HepG2 (cell line): ENCODE measurements around the gene SRSF1. TPM values are rescaled to one million over a fixed set of nuclear protein-coding genes. Genes with fewer than 3 reads are reported as not detected.

ENCODE experiments used
- ATAC-seq: fragments of 200-7000 bp; cut with Tn5 transposase; 3 replicates; pipeline ENCODE4 v1.9.1; 2020; ENCODE audit warnings: mild to moderate bottlenecking, moderate library complexity
- BruUV-seq: library from RNA; stranded (reverse); fragments of 400-500 nt; replicated peaks from 2 replicates; lab custom pipeline; 2021; lab: Mats Ljungman, UMichigan
- CTCF ChIA-PET: fragments of 300-600 bp; formaldehyde crosslinking; extraction: SDS; loops from one replicate; lab custom pipeline; 2021; ENCODE audit warnings: low total read pairs, inconsistent platforms, low intra/inter-chr PET ratio; lab: Yijun Ruan, JAX
- POLR2A ChIA-PET: fragments of 350-600 bp; sonication (Branson Sonifier 250); formaldehyde crosslinking; loops from one replicate; lab custom pipeline; 2020; ENCODE audit warnings: antibody characterized with exemption, inconsistent platforms; lab: Yijun Ruan, JAX
- DNase-seq: peaks from one replicate; pipeline ENCODE4 v3.0.0-alpha.2; 2015; ENCODE audit warnings: low spot score
- FAIRE-seq: peaks from 3 replicates; lab custom pipeline; 2011; peaks lifted over from hg19 to GRCh38; lab: Jason Lieb, UNC
- H2AFZ ChIP-seq: one replicate; pipeline ENCODE4 v1.6.1; 2011; ENCODE audit warnings: low read length, inconsistent platforms
- H3K27ac ChIP-seq: fragments of 300-600 bp; 3 replicates; pipeline ENCODE4 v1.8.0; 2011; ENCODE audit warnings: mixed run types, mild to moderate bottlenecking, mixed read lengths, low read length, inconsistent platforms; ENCODE audit not compliant: insufficient read depth; ENCODE audit errors: extremely low read length
- H3K27me3 ChIP-seq, 2 experiments: fragments of 200-600 bp in 1 of 2; 2 replicates in 1 of 2; 3 replicates in 1 of 2; pipeline versions ENCODE4 v1.6.0 to v1.8.0; 2011; ENCODE audit warnings: low read length in 2 of 2, mild to moderate bottlenecking in 2 of 2, moderate library complexity in 2 of 2, inconsistent platforms in 1 of 2; ENCODE audit not compliant: insufficient read depth in 2 of 2, control insufficient read depth in 1 of 2
- H3K36me3 ChIP-seq, 2 experiments: fragments of 200-600 bp in 1 of 2; replicated peaks in 1 of 2; 2 replicates in 1 of 2; 3 replicates in 1 of 2; pipeline versions ENCODE4 v1.5.1 to v1.8.0; 2011; ENCODE audit warnings: low read length in 2 of 2, inconsistent platforms in 1 of 2; ENCODE audit not compliant: insufficient read depth in 2 of 2, control insufficient read depth in 1 of 2
- H3K4me1 ChIP-seq: 2 replicates; pipeline ENCODE4 v1.5.1; 2012; ENCODE audit warnings: low read length, inconsistent platforms; ENCODE audit not compliant: insufficient read depth
- H3K4me2 ChIP-seq: 2 replicates; pipeline ENCODE4 v1.6.0; 2011; ENCODE audit warnings: low read depth, low read length, inconsistent platforms
- H3K4me3 ChIP-seq, 3 experiments: fragments of 200-600 bp in 1 of 3; sonication (generic), shearing (Covaris generic) in 1 of 3; replicated peaks in 1 of 3; 2 replicates each; pipeline ENCODE4 v1.5.1; 2011 to 2016; ENCODE audit warnings: low read length in 3 of 3, inconsistent platforms in 2 of 3, low read depth in 2 of 3, mild to moderate bottlenecking in 2 of 3, control low read depth in 1 of 3, mixed read lengths in 1 of 3; ENCODE audit not compliant: insufficient read depth in 1 of 3
- H3K79me2 ChIP-seq: one replicate; pipeline ENCODE4 v1.6.1; 2011; ENCODE audit warnings: low read length, inconsistent platforms; ENCODE audit not compliant: insufficient read depth
- H3K9ac ChIP-seq: 2 replicates; pipeline ENCODE4 v1.6.0; 2011; ENCODE audit warnings: mild to moderate bottlenecking, low read depth, low read length, inconsistent platforms; ENCODE audit not compliant: insufficient read depth
- H3K9me3 ChIP-seq: 2 replicates; pipeline ENCODE4 v1.5.1; 2012; ENCODE audit warnings: mild to moderate bottlenecking, low read length
- H4K20me1 ChIP-seq: 2 replicates; pipeline ENCODE4 v1.6.0; 2011; ENCODE audit warnings: inconsistent platforms, mild to moderate bottlenecking, low read length, moderate library complexity; ENCODE audit not compliant: insufficient read depth
- ATAD3A ChIP-seq: sonication (generic); formaldehyde crosslinking; IDR thresholded peaks from 2 replicates; pipeline ENCODE4 v1.4.0; 2020; ENCODE audit warnings: missing genetic modification reagents
- DDIT3 ChIP-seq: sonication (generic); formaldehyde crosslinking; IDR thresholded peaks from 2 replicates; pipeline ENCODE4 v1.4.0; 2020; ENCODE audit warnings: mild to moderate bottlenecking, missing genetic modification reagents
- GPN1 ChIP-seq: sonication (generic); formaldehyde crosslinking; IDR thresholded peaks from 2 replicates; pipeline ENCODE4 v1.5.1; 2020; ENCODE audit warnings: missing genetic modification reagents, borderline replicate concordance
- NCOR1 ChIP-seq: fragments of 200-600 bp; sonication (generic); IDR thresholded peaks from 2 replicates; pipeline ENCODE4 v1.7.0; 2017; ENCODE audit warnings: antibody characterized with exemption, low read length, borderline replicate concordance
- PCBP2 ChIP-seq: fragments of 200-400 bp; formaldehyde crosslinking; optimal IDR thresholded peaks from 2 replicates; pipeline ENCODE3; 2018; ENCODE audit warnings: low read length, low read depth; ENCODE audit not compliant: poor library complexity, severe bottlenecking
- POGZ ChIP-seq: sonication (generic); formaldehyde crosslinking; IDR thresholded peaks from 2 replicates; pipeline ENCODE4 v1.4.0; 2020; ENCODE audit warnings: mild to moderate bottlenecking, missing genetic modification reagents
- RARA ChIP-seq: IDR thresholded peaks from 2 replicates; pipeline ENCODE4 v1.6.1; 2016; ENCODE audit warnings: missing genetic modification reagents, missing compliant biosample characterization
- SP2 ChIP-seq: sonication (generic); formaldehyde crosslinking; IDR thresholded peaks from 2 replicates; pipeline ENCODE4 v1.5.1; 2020; ENCODE audit warnings: mild to moderate bottlenecking, missing genetic modification reagents
- SRSF4 ChIP-seq: fragments of 200-400 bp; formaldehyde crosslinking; IDR thresholded peaks from one replicate; pipeline ENCODE4 v1.6.1; 2018; ENCODE audit warnings: mild to moderate bottlenecking, low read depth, low read length, moderate library complexity; ENCODE audit not compliant: poor library complexity, severe bottlenecking
- TERF1 ChIP-seq: sonication (generic); formaldehyde crosslinking; IDR thresholded peaks from 2 replicates; pipeline ENCODE4 v1.8.0; 2022; ENCODE audit warnings: mild to moderate bottlenecking, missing genetic modification reagents, moderate library complexity
- THAP11 ChIP-seq: IDR thresholded peaks from 2 replicates; pipeline ENCODE4 v1.6.1; 2016; ENCODE audit warnings: missing biosample characterization, missing genetic modification reagents
- TMF1 ChIP-seq: sonication (generic); formaldehyde crosslinking; IDR thresholded peaks from 2 replicates; pipeline ENCODE4 v1.8.1; 2022; ENCODE audit warnings: low read depth, missing genetic modification reagents
- ZBTB7B ChIP-seq: sonication (generic); formaldehyde crosslinking; IDR thresholded peaks from 2 replicates; pipeline ENCODE4 v1.4.0; 2020; ENCODE audit warnings: missing genetic modification reagents
- ZFP1 ChIP-seq: IDR thresholded peaks from 2 replicates; pipeline ENCODE4 v1.6.1; 2016
- ZFYVE20 ChIP-seq: sonication (generic); formaldehyde crosslinking; IDR thresholded peaks from 2 replicates; pipeline ENCODE4 v1.8.0; 2023; ENCODE audit warnings: low read depth, mild to moderate bottlenecking, moderate library complexity, missing genetic modification reagents, borderline replicate concordance
- WGBS: methylation state at CpG from one replicate; pipeline ENCODE4 v1.1.6; 2017; ENCODE audit warnings: low lambda C conversion rate; 5-methylcytosine and 5-hydroxymethylcytosine counted together
- in situ Hi-C: cut with HindIII; loops from 2 replicates; pipeline ENCODE4 v1.10.0; 2017; ENCODE audit warnings: low pct_unique_long_range_greater_than_20kb; ENCODE audit not compliant: extremely low pct_ligation_motif_present
- intact Hi-C: fragments of 100-400 bp; cut with micrococcal nuclease; formaldehyde crosslinking; loops from one replicate; pipeline ENCODE4 v1.10.0; 2022; ENCODE audit not compliant: unreplicated experiment
- polyA plus RNA-seq, 8 experiments: library from polyadenylated mRNA; depleted of rRNA in 3 of 8; stranded (reverse) in 7 of 8; unstranded in 1 of 8; fragments of >200 nt; fragmentation: Illumina TruSeq in 4 of 8; extraction: Trizol in 4 of 8; gene quantifications; 2 replicates each; pipeline versions ENCODE4 v1.2.1 to v1.2.3, GENCODE V29; 2011 to 2016; ENCODE audit warnings: low read depth in 4 of 8, missing spikeins in 1 of 8, mixed read lengths in 1 of 8; ENCODE audit not compliant: insufficient read depth in 1 of 8
- total RNA-seq, 5 experiments: library from RNA; depleted of rRNA; stranded (reverse); fragments of >200 nt; fragmentation: Illumina TruSeq; extraction: Trizol; gene quantifications; 2 replicates each; pipeline ENCODE4 v1.2.3, GENCODE V29; 2016; ENCODE audit warnings: low read depth in 1 of 5
- TF ChIP-seq, protein P1 (sequence below): sonication (generic); formaldehyde crosslinking; IDR thresholded peaks from 2 replicates; pipeline ENCODE4 v1.5.1; 2020; ENCODE audit warnings: missing genetic modification reagents, mild to moderate bottlenecking, borderline replicate concordance
- TF ChIP-seq, protein P2 (sequence below): IDR thresholded peaks from 2 replicates; pipeline ENCODE4 v1.6.1; 2016; ENCODE audit warnings: control low read depth
- TF ChIP-seq, protein P3 (sequence below): sonication (generic); formaldehyde crosslinking; IDR thresholded peaks from 2 replicates; pipeline ENCODE4 v1.8.0; 2022; ENCODE audit warnings: mild to moderate bottlenecking, missing genetic modification reagents; ENCODE audit not compliant: insufficient replicate concordance

The SRSF1 gene
- total and polyA plus RNA-seq, 2 of the 13 experiments (the other 11 are each of a cell fraction or from before 2014, with no cell fraction given) = 142 to 445 TPM

- TF ChIP-seq, protein P1, sequence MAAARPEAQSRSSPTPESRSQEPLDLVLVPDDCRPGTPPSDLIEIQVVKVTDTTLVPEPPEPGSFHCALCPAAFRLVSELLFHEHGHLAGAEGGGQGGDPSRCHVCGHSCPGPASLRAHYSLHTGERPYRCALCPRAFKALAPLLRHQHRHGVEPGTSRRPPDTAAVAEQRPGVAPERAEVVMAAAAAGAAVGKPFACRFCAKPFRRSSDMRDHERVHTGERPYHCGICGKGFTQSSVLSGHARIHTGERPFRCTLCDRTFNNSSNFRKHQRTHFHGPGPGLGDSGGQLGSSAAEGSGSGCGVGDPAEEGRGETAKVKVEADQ = no peak
- no peak for TF ChIP-seq ZBTB7B (CRISPR knock-in tag)
- TF ChIP-seq, all 625 proteins: peak for 0
Observed at GRCh38 chr17:57957886-57958285, 49.2 kb downstream of the SRSF1 start (continued).

DNA sequence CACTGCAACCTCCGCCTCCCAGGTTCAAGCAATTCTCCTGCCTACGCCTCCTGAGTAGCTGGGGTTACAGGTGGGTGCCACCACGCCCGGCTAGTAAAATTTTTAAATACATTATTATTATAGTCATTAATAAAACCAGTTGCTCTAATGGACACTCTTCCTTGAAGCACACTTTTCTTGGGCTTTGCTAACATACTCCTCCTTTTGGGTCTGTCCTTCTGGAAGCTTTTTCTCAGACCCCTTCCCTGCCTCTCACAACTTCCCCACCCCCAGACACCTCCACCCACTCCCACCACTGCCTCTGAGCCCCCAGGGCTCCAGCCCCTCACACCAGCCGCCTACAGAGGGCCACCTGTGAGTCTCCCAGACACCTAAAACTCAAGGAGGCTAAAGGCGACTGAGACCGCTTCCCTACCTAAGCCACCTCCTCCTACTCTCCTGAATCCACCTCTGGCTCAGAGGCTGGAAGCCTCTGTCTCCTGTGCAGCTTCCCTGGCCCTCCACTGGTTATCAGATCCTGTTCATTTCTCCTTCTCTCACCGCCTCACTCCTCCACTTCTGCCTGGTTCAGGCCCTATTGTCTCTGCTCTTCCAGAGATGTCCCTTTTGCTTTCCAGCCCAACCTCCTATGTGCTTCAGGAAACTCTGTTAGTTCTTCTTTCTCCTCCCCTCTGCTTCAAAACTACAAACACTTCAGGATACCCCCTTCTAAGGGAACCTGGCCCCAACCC, 49.8 kb downstream of the SRSF1 start:
- ATAC-seq (no peak), DNase-seq (no peak), FAIRE-seq (no peak)
- Histone ChIP-seq H3K4me3 (no peak overlapping the region), H3K4me1 (peaks cover 57% of the 10 kb centered on the region), H3K9ac (no peak overlapping the region), H4K20me1 (no peaks in the 10 kb centered on the region), H2AFZ (peak overlapping the region; percentile 20), H3K4me2 (no peak overlapping the region), H3K79me2 (no peaks in the 10 kb centered on the region), H3K36me3 (no peaks in the 10 kb centered on the region), H3K27ac (no peak overlapping the region), H3K27me3 (peaks cover 16 to 48% of the 10 kb centered on the region in 2 experiments), H3K9me3 (no peaks in the 10 kb centered on the region)
- BruUV-seq = no TSS peak
- in situ Hi-C loops (no loop called here), intact Hi-C loops (loop anchor here (2.0 kb wide), 1 partner anchor 30 kb away; no protein-coding TSS in a partner anchor)
- TF ChIP-seq GPN1 (CRISPR knock-in tag) = no peak
- TF ChIP-seq PCBP2 = no peak
- no peak for TF ChIP-seq SP2
- TF ChIP-seq THAP11 (CRISPR knock-in tag) = no peak
- no peak for TF ChIP-seq ATAD3A
- TF ChIP-seq TMF1 (CRISPR knock-in tag) = no peak
- TF ChIP-seq ZFP1 = no peak
- no peak for TF ChIP-seq RARA
- TF ChIP-seq POGZ (CRISPR knock-in tag) = no peak
- no peak for TF ChIP-seq NCOR1
- TF ChIP-seq, protein P2, sequence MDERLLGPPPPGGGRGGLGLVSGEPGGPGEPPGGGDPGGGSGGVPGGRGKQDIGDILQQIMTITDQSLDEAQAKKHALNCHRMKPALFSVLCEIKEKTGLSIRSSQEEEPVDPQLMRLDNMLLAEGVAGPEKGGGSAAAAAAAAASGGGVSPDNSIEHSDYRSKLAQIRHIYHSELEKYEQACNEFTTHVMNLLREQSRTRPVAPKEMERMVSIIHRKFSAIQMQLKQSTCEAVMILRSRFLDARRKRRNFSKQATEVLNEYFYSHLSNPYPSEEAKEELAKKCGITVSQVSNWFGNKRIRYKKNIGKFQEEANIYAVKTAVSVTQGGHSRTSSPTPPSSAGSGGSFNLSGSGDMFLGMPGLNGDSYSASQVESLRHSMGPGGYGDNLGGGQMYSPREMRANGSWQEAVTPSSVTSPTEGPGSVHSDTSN (CRISPR knock-in tag) = no peak
- TF ChIP-seq TERF1 = no peak
- TF ChIP-seq DDIT3 (CRISPR knock-in tag) = no peak
- TF ChIP-seq, protein P3, sequence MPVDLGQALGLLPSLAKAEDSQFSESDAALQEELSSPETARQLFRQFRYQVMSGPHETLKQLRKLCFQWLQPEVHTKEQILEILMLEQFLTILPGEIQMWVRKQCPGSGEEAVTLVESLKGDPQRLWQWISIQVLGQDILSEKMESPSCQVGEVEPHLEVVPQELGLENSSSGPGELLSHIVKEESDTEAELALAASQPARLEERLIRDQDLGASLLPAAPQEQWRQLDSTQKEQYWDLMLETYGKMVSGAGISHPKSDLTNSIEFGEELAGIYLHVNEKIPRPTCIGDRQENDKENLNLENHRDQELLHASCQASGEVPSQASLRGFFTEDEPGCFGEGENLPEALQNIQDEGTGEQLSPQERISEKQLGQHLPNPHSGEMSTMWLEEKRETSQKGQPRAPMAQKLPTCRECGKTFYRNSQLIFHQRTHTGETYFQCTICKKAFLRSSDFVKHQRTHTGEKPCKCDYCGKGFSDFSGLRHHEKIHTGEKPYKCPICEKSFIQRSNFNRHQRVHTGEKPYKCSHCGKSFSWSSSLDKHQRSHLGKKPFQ (CRISPR knock-in tag) = no peak
- TF ChIP-seq SRSF4 = no peak
- no peak for TF ChIP-seq ZFYVE20
- CTCF ChIA-PET = no interaction called here
- POLR2A ChIA-PET = interaction anchor here (3.1 kb wide), 1 partner anchor 10 kb away, joined by 21 read pairs; no protein-coding TSS in a partner anchor
- WGBS = 64% methylated on average over 8 of the region's 8 CpGs
